Peyer's patch (tissue), 4 donors: Measurements from ENCODE around the gene C3orf33. TPM values are rescaled to one million over a fixed set of nuclear protein-coding genes. Genes with fewer than 3 reads are reported as not detected.

Source experiments
- DNase-seq, 3 donors: peaks; one replicate each; pipeline ENCODE4 v3.0.0-alpha.2; 2017 to 2019
- H3K27ac ChIP-seq, 4 donors: fragments of 200-600 bp; sonication (generic); one replicate each; pipeline ENCODE4 v1.5.1; 2016 to 2019
- H3K27me3 ChIP-seq, 2 donors: fragments of 200-600 bp; sonication (generic); one replicate each; pipeline ENCODE4 v1.5.1; 2019
- H3K36me3 ChIP-seq, 3 donors: fragments of 200-600 bp; sonication (generic); one replicate each; pipeline ENCODE4 v1.5.1; 2016 to 2019
- H3K4me1 ChIP-seq, 4 donors: fragments of 200-600 bp; sonication (generic); one replicate each; pipeline ENCODE4 v1.5.1; 2016 to 2019
- H3K4me3 ChIP-seq, 4 donors: fragments of 200-600 bp; sonication (generic); 1 replicate in 3 of 4; 2 replicates in 1 of 4; pipeline ENCODE4 v1.5.1; 2016 to 2019; ENCODE audit warnings: mild to moderate bottlenecking in 1 of 4
- H3K9me3 ChIP-seq, 4 donors: fragments of 200-600 bp; sonication (generic); one replicate each; pipeline ENCODE4 v1.5.1; 2016 to 2019; ENCODE audit warnings: mild to moderate bottlenecking in 1 of 4
- CTCF ChIP-seq, 6 experiments: fragments of 450-650 bp in 4 of 6; fragments of 200-600 bp in 2 of 6; sonication (generic) in 1 of 6; IDR thresholded peaks; one replicate each; pipeline ENCODE4 v1.5.1; 2017 to 2019; ENCODE audit warnings: antibody characterized with exemption in 6 of 6, mild to moderate bottlenecking in 3 of 6, moderate library complexity in 1 of 6
- POLR2A ChIP-seq, 2 donors: fragments of 450-650 bp; IDR thresholded peaks; one replicate each; pipeline ENCODE4 v1.5.1; 2017; ENCODE audit warnings: antibody characterized with exemption in 2 of 2, mild to moderate bottlenecking in 2 of 2, moderate library complexity in 2 of 2
- total RNA-seq, 4 donors: library from RNA; depleted of rRNA; stranded (reverse); fragments of >200 nt; gene quantifications; one replicate each; pipeline ENCODE4 v1.1.0, GENCODE V29; 2016

Gene C3orf33
- total RNA-seq, 4 donors from 2014 or later: 1.9 to 5.8 (median 3.9) TPM; not detected in 1

GRCh38 chr3:155809181-155809580, 3.1 kb upstream of the C3orf33 start:
- Histone ChIP-seq H3K27ac (no peak overlapping the region), H3K4me3 (no peak overlapping the region), H3K4me1 (no peaks in the 10 kb centered on the region), H3K27me3 (no peaks in the 10 kb centered on the region), H3K9me3 (no peaks in the 10 kb centered on the region), H3K36me3 (no peaks in the 10 kb centered on the region)
- no peak for TF ChIP-seq CTCF (IDR thresholded peaks at IDR 0.05)
- DNase-seq: no peak

GRCh38 chr3:155807823-155808222, 1.7 kb upstream of the C3orf33 start:
- Histone ChIP-seq H3K4me1 (no peaks in the 10 kb centered on the region), H3K9me3 (no peaks in the 10 kb centered on the region), H3K27me3 (no peaks in the 10 kb centered on the region), H3K36me3 (no peaks in the 10 kb centered on the region), H3K4me3 (no peak overlapping the region), H3K27ac (no peak overlapping the region)
- DNase-seq: no peak
- TF ChIP-seq CTCF (IDR thresholded peaks at IDR 0.05): no peak
- TF ChIP-seq POLR2A (IDR thresholded peaks at IDR 0.05): no peak

DNA sequence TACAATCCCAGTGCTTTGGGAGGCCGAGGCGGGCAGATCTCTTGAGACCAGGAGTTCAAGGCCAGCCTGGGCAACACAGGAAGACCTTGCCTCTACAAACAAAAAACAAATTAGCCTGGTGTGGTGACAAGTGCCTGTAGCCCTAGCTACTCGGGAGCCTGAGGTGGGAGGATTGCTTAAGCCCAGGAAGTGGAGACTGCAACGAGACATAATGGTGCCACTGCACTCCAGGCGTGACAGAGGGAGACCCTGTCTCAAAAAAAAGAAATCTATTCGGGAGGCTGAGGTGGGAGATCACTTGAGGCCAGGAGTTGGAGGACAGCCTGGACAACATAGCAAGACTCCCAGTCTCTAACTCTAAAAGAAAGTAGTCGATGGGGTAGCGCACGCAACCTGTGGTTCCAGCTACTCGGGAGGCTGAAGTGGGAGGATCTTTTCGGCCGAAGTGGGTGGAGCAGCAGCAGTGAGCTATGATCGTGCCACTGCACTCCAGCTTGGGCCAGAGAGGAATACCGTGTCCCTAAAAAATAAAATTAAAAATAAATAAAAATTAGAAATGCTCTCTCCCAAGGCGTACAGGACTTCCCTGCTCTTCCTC, 775 bp downstream of the C3orf33 start:
- DNase-seq: peak in 2 of 3 donors; percentile 60 to 71
- no peaks in the 10 kb centered on the region for H3K9me3 ChIP-seq
- TF ChIP-seq CTCF (IDR thresholded peaks at IDR 0.05) (no peak), POLR2A (IDR thresholded peaks at IDR 0.05) (no peak)
- peak overlapping the region in 3 of 4 donors; percentile 72 to 76 (median 74) for H3K27ac ChIP-seq
- peak overlapping the region; percentile 60 to 94 (median 82) for H3K4me3 ChIP-seq
- no peaks in the 10 kb centered on the region for H3K4me1 ChIP-seq
- no peaks in the 10 kb centered on the region for H3K27me3 ChIP-seq
- H3K36me3 ChIP-seq: no peaks in the 10 kb centered on the region

GRCh38 chr3:155804323-155804722, 1.8 kb downstream of the C3orf33 start:
- H3K36me3 ChIP-seq: no peaks in the 10 kb centered on the region
- no peak overlapping the region for H3K27ac ChIP-seq
- no peak for DNase-seq
- no peaks in the 10 kb centered on the region for H3K9me3 ChIP-seq
- no peaks in the 10 kb centered on the region for H3K4me1 ChIP-seq
- no peak for TF ChIP-seq POLR2A (IDR thresholded peaks at IDR 0.05)
- TF ChIP-seq CTCF (IDR thresholded peaks at IDR 0.05): no peak
- no peak overlapping the region for H3K4me3 ChIP-seq
- no peaks in the 10 kb centered on the region for H3K27me3 ChIP-seq

DNA sequence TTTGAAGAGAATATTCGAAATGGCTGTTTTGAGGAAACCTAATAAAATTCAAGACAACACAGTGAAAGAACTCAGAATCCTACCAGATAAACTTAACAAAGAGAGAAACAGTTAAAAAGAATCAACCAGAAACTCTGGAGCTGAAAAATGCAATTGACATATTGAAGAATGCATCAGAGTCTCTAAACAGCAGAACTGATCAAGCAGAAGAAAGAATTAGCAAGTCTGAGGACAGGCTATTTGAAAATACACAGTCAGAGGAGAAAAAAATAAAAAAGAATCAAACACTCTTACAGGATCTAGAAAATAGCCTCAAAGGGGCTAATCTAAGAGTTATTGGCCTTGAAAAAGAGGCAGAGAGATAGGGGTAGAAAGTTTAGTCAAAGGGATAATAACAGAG, 13.5 kb downstream of the C3orf33 start:
- no peaks in the 10 kb centered on the region for H3K27me3 ChIP-seq
- no peaks in the 10 kb centered on the region for H3K9me3 ChIP-seq
- DNase-seq: no peak
- no peaks in the 10 kb centered on the region for H3K4me1 ChIP-seq
- H3K4me3 ChIP-seq: no peak overlapping the region
- no peak overlapping the region for H3K27ac ChIP-seq
- peaks cover 0 to 6% (median 0%) of the 10 kb centered on the region in 3 donors for H3K36me3 ChIP-seq
- TF ChIP-seq POLR2A (IDR thresholded peaks at IDR 0.05): no peak
- TF ChIP-seq CTCF (IDR thresholded peaks at IDR 0.05): no peak

DNA sequence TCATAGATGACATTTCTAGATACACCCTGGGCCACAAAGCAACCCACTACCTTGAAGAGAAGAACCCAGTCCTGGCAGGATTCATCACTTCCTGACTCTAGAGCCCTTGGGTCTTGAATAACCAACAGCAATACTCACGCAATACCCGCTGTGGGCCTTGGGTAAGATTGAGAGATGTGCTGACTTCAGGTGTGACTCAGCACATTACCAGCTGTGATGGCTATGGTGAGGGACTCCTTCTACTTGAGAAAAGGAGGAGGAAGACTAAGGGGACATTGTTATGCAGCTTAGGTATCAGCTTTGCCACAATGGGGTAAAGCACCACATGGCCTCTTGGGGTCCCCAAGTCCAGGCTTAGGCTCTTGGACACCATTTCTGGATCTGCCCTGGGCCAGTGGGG, 14.9 kb downstream of the C3orf33 start:
- no peak overlapping the region for H3K4me3 ChIP-seq
- no peaks in the 10 kb centered on the region for H3K9me3 ChIP-seq

More for the DNA sequence above, 14.9 kb downstream of the C3orf33 start:
- TF ChIP-seq CTCF (IDR thresholded peaks at IDR 0.05): no peak
- no peak for TF ChIP-seq POLR2A (IDR thresholded peaks at IDR 0.05)
- DNase-seq: no peak
- H3K27ac ChIP-seq: no peak overlapping the region
- no peaks in the 10 kb centered on the region for H3K4me1 ChIP-seq
- no peaks in the 10 kb centered on the region for H3K27me3 ChIP-seq
- peaks cover 0 to 6% (median 0%) of the 10 kb centered on the region in 3 donors for H3K36me3 ChIP-seq
